Fibroblast of peridontal ligament (primary cell): ENCODE results near the gene HECTD1.
"Not testable (repeated sequence)": the region's sequence is repeated elsewhere in the genome, so short reads cannot be mapped to it uniquely, and the experiment has no call there.

Experiments
- DNase-seq: peaks from one replicate; pipeline ENCODE4 v3.0.0-alpha.2; 2010; ENCODE audit errors: extremely low read depth

Gene HECTD1

DNA sequence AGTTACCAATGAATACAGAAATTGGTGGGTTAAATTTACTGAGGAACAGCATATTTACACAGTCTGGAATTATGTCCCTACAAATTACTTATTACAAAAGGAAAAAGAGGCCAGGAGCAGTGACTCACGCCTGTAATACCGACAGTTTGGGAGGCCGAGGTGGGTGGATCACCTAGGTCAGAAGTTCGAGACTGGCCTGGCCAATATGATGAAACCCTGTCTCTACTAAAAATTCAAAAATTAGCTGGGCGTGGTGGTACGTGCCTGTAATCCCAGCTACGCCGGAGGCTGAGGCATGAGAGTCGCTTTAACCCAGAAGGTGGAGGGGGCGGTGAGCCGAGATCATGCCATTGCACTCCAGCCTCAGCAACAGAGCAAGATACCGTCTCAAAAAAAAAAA is 52.6 kb downstream of the HECTD1 start:
- peak; percentile 19 for DNase-seq

DNA sequence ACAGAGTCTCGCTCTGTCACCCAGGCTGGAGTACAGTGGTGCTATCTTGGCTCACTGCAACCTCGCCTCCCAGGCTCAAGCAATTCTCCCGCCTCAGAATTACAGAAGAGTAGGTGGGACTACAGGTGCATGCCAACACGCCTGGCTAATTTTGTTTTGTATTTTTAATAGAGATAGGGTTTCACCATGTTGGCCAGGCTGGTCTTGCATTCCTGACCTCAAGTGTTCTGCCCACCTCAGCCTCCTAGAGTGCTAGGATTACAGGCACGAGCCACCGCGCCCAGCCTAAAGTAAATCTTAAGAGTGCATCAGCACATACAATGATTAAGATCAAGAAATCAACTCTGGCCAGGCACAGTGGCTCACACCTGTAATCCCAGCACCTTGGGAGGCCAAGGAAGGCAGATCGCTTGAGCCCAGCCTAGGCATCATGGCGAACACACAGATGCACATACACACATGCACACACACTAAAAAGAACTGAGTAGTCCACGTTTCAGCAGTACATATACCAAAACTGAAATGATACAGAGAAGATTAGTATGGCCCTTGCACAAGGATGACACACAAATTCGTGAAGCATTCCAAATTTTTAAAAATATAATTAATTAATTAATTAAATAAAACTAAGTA is 65.0 kb downstream of the HECTD1 start:
- DNase-seq: no peak

DNA sequence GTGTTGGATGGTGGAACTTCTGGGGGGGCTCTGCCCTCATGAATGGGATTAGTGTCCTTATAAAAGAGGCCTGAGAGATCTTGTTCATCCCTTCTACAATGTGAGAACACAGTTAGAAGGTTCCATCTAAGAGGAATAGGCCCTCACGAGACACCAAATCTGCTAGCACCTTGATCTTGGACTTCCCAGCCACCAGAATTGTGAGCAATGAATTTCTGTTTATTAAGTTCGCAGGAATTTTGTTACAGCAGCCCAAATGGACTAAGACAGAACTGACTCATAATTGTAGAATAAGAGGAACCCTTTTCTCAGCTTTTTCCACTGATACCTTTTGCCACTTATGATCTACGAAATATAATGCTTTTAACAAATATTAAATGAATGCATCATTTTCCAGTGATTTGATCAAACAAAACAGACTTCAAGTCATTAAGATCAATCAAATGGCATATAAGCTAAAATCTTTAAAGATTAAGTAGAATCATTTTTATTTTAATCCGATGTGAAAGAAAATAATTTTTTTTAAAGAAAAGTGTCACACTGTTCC is 68.2 kb downstream of the HECTD1 start:
- DNase-seq: no peak

DNA sequence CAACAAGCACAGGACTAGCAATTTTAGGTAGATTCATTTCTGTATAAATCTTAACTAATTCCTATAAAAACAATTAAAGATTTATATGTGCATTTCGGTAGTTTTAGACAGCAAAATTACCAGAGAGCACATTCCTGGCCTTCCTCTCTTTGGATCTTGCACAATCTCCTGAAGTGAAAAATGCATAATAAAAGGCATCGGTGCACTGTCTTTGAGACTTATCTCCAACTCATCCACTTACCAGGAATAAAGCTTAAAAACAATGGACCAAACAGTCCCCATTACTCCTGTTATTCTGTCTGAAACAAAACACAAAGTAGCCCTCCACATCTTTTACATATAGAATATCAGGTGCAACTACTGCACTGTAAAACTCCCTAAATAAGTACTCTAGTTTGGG is 69.3 kb downstream of the HECTD1 start:
- DNase-seq: no peak

DNA sequence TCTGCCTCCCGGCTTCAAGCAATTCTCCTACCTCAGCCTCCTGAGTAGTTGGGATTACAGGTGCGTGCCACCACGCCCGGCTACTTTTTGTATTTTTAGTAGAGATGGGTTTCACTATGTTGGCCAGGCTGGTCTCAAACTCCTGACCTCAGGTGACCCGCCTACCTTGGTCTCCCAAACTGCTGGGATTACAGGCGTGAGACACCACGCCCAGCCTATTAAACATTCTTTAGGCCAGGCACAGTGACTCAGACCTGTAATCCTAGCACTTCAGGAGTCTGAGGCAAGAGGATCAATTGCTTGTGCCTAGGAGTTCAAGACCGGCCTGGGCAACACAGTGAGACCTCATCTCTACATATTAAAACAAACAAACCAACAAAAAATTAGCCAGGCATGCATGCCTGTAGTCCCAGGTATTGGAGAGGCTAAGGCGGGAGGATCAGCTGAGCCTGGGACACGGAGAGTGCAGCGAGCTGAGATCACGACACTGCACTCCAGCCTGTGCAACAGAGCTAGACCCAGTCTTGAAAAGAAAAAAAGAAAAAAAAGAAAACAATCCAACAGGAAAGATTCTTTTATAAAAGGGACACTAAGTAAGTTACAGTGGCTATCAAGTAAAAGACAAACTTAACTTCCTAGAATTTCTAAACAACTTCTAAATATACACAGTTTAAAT is 70.2 kb downstream of the HECTD1 start:
- no peak for DNase-seq

DNA sequence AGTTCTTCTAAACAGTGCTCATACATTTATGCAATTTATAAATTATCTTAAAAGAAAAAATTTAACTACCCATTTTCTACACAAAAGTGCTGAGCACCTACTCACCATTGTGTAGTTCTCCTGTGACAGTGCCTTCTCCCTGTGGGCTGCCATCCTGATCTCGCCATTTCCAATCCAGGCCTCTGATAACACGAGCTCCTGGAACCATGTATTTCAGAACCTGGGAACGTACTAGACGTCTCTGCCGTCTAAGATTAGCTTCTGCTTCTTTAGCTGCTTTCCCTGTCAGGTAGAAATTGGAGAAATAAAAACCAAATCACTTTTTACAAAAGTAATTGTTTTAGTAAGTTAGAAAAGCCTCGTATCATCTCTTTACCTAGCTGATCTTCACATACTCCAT is 74.5 kb downstream of the HECTD1 start:
- no peak for DNase-seq

DNA sequence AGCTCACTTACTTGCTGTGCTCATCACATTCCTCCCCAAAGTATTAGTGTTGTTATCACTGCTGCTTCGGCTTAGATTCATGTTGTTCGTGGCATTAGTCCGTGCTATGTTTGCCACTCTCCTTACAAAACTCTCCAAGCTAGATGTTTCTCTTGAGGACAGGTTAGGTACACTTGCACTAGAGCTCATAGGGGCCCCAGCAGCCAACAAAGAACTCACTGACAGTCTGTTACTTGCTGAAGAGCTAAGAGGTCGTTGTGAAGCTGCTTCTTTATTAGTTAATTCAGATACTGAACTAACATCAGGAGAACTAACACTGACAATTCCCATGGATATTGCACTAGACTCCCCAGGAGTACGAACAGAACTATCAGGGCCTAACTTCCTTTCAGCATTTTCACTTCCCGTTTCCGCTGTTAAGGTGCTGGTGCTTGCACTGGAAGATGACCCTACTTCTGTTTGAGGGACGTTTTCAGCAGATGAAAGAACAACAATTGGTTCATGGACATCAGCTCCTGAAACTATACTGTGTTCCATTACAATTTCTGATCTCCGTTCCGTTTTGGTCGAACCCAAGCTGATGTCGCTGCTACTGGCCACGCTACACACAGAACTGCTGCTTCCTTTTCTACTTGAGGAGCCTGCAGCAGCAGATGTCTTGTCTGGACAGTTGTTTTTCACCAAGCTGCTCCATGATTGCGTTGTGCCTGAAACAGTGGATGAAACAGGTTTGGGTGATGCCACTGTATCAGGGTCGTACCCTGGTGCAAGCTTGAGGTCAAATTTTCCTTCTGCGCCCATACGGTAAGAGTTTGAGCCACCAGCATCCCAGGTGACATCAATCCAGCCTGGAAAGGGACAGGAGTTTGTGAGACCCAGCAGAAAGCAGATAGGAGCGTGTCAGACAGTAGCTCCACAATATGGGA is 78.7 kb downstream of the HECTD1 start:
- no peak for DNase-seq

DNA sequence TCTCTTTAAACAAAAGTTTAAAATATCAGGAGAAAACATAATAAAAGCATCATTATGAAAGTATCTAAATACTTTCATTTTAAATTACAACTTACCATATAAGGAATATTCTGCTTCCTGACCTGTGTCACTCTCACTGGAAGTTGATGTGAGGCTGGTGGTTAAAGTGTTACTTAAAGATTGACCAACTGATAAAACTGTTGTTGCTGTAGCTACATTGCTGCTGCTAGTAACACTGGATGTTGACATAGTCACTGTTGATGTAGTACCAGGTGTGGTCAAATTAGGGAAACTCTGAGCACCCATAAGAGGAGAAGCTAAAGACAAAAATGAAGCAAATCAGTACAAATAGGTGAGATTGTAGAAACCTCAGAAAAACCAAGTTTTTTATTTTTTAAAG is 79.9 kb downstream of the HECTD1 start:
- no peak for DNase-seq

DNA sequence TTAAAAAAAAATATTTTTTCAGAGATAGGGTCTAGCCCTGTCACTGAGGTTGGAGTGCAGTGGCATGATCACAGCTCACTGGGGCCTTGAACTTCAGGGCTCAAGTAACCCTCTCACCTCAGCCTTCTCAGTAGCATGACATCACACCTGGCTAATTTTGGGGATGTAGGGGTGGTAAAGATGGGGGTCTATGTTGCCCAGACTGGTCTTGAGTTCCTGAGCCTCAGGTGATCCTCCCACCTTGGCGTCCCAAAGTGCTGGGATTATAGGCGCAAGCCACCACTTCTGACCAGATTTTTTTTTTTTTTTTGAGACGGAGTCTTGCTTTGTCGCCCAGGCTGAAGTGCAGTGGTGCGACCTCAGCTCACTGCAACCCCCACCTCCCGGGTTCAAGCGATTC is 80.9 kb downstream of the HECTD1 start:
- DNase-seq: no peak

DNA sequence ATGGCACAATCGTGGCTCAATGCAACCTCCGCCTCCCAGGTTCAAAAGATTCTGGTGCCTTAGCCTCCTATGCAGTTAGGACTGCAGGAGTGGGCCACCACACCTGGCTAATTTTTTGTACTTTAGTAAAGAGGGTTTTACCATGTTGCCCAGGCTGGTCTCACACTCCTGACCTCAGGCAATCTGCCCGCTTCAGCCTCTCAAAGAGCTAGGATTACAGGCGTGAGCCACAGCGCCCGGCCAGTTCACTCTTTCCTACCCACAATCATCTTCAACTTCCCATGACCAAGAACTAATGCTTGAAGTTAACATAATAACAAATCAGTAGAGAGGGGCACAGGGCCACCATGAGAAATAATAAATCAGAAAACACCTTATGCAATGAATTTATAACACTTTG is 82.4 kb downstream of the HECTD1 start:
- DNase-seq: no peak

DNA sequence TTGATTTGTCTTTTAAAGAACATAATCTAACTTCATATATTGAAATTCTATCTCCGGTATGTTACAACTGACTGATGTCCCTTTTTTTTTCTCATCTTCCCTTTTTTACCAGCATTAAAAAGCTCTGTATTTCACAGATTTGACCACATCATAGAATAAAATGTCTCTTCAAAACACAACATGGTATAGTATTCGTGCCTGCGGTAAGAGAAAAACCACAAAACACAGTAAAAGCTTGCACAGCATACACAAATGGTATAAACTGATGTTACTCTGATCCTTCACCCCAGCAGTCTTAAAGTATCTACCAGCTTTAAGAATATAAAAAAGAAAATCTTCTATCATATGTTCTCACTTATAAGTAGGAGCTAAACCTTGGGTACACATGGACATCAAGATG is 83.4 kb downstream of the HECTD1 start:
- DNase-seq: peak; percentile 27

DNA sequence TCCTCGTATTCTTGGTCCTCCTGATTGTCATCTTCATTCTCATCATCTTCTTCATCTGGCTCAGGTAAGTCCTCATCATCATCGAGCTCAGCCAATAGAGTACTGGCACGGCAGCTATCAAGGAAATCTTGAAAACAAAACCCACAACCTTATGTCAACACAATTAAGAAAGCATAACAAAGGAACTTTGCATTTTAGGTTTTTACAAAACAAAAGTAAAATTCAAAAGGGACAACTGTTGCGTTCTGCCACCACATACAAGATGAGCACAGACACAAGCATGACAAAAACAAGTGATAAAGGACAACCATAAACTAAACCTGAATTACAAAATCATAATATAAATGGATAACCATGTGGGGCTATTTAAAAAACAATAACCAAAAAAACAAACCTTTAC is 84.7 kb downstream of the HECTD1 start:
- DNase-seq: no peak

DNA sequence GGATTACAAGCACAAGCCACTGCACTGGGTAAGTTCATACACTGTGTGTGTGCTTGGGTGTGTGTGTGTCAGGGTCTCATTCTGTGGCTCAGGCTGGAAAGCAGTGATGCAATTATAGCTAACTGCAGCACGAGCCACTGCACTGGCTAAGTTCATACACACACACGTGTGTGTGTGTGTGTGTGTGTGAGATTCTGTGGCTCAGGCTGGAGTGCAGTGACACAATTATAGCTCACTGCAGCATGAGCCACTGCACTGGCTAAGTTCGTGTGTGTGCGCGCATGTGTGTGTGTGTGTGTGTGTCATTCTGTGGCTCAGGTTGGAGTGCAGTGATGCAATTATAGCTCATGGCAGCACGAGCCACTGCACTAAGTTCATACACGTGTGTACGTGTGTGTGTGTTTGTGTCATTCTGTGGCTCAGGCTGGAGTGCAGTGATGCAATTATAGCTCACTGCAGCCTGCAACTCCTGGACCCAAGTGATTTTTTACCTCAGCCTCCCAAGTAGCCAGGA is 85.4 kb downstream of the HECTD1 start:
- DNase-seq: no peak

DNA sequence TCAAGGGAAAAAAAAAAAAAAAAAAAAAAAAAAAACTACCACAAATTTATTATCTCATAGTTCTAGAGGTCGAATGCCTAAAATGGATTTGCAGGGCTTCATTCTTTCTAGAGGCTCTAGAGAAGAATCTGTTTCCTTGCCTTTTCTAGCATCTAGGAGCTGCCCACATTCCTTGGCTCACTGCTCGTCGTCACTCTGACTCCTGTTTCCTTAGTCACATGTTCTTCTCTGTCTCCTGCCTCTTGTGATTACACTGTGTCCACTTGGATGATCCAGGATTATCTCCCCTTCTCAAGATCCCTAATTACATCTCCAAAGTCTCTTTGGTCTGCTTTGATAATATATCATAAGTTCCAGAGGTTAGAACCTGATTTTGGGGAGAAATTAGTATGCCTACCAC is 88.7 kb downstream of the HECTD1 start:
- DNase-seq: no peak

DNA sequence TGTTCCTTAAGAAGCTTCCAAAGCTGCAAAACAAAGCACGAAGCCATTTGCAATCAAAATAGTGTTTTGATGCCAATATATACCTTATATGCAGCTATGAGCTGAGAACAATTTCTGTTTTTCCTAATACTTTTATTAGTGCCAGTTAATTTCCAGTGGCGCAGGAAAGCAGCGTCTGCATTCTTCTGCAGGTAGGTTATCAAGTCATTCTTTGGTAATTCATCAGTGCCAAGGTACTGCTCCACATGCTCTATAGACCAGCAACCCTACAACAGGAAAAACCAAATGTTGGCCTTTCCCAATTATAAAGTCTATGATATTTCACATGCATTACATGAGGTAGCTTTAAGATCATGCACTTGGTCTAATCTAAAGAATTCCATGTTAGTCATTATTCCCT is 93.8 kb downstream of the HECTD1 start:
- DNase-seq: no peak

DNA sequence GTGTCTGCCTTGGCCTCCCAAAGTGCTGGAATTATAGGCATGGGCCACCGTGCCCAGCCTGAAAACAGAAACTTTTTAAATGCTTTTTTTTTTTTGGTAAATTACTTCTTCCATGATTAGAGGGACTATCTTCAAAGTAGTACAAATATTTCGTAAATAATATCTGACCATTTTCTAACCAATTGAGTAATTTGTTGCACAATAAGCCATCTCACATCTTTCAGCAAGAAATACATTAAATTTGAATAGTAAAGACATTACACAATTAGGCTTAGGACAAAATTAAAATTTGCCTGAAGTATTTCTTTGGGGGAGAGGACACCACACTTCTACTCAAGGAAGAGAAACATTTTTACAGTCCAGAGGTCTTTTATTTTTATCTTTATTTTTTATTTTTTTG is 96.7 kb downstream of the HECTD1 start:
- no peak for DNase-seq

DNA sequence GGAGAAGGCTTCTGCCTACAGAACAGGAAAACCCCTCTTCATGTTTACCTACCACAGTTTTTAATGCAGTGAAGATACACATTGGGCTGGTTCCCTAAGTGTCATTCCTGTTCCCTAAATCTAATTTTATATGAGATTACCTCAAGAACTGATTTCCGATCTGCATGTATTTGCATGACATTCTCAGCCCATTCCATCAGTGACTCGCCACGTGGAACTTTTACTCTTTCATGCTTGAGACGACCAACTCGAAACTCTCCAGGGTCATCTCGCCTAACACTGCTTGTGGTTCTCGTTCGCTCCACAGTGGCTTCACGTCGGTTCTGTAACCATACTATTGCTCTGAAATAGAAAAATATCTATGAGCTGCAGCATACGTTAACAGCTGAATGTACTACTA is 98.3 kb downstream of the HECTD1 start:
- DNase-seq: no peak

DNA sequence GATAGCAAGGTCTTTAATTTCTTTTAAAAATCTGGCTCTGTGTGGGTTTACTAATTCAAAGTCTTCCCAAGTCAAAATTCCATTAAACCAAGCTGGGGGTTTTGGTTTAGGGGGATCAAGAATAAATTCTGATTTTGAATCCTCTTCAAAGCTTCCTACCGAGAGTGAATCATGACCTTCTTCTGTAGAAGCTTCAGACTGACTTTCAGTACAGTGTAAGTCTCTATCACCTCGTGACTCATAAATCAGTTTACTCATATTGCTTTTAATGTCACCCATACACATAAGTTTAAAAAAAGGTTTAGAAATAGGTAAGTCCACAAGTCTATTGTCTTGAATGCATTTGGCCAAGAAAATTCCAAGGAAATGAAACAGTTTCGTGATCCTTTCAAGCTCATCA is 100.8 kb downstream of the HECTD1 start:
- DNase-seq: no peak

DNA sequence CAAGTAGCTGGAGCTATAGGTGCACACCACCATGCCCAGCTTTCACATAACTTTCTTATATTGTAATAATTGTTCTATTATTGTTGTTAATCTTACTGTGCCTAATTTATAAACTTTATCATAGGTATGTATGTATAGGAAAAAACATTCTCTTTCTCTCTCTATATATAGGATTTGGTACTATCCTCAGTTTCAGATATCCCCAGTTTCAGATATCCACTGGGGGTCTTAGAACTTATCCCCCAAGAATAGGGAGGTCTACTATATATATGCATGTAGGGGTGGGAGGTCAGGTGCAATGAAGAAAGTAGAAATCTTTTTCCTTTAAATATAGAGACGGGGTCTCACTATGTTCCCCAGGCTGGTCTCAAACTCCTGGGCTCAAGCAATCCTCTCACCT is 110.5 kb downstream of the HECTD1 start:
- no peak for DNase-seq

DNA sequence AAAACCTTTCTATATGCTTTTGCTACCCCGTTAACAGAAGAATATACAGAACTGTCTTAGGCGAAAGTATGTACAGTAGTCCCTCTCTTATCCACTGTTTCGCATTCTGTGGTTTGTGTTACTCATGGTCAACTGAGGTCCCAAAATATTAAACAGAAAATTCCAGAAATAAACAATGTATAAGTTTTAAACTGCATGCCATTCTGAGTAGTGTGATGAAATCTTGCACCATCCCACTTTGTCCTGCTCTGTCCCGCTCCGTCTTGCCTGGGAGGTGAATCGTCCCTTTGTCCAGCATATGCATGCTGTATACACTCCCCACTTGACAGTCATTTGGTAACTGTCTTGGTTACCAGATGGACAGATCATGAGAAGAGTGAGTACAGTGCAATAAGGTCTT is 111.3 kb downstream of the HECTD1 start:
- peak; percentile 26 for DNase-seq

DNA sequence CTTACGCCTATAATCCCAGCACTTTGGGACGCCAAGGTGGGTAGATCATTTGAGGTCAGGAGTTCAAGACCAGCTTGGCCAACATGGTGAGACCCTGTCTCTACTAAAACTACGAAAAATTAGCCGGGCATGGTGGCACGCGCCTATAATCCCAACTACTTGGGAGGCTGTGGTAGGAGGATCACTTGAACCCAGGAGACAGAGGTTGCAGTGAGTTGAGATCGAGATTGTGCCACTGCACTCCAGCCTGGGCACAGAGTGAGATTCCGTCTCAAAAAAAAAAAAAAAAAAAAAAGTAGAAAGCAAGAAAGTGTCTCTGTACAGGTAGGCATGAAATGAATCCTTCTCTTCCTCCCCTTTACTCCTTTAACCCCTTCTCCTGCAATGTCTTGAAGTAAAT is 111.8 kb downstream of the HECTD1 start:
- DNase-seq: not testable (repeated sequence)
